ENCODE data around the gene MEMO1.

DNA sequence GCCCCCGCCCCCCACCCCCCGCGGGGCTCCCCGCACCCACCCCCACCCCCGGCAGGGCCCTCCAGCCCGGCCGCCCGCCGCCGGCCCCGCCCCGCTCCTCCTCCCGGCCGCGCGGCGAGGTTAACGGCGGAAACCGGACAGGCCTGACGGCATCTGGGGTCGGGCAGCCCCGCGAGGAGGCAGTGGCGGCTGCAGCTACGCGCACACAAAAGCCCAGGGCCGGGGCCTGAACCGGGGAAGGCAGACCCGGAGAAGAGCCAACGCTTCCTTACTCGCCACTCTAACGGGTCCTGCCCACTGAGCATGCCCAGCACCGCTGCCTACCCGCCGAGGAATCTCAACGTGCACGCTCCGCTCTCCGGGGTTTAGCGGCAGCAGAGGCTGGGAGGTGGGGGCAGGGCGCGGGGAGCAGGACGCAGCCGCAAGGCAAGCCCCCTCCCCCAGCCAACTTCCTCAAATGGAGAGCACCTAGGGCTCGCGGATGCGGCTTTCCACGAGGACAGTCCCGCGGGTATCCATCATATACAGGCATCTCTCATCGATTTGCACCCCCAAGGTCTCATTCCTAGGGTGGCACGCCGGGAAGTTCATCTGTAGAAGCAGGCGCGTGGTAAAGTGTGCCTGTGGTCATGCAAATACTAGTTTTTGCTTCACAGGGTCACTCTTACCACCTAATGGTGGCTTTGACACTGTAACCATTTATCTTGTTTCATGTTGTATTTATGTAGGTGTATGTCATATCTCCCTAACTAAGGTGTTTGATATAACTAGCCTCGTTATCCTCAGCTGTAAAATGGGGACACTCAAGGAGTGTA lies at the start of gene MEMO1:
- TF ChIP-seq, protein P1, sequence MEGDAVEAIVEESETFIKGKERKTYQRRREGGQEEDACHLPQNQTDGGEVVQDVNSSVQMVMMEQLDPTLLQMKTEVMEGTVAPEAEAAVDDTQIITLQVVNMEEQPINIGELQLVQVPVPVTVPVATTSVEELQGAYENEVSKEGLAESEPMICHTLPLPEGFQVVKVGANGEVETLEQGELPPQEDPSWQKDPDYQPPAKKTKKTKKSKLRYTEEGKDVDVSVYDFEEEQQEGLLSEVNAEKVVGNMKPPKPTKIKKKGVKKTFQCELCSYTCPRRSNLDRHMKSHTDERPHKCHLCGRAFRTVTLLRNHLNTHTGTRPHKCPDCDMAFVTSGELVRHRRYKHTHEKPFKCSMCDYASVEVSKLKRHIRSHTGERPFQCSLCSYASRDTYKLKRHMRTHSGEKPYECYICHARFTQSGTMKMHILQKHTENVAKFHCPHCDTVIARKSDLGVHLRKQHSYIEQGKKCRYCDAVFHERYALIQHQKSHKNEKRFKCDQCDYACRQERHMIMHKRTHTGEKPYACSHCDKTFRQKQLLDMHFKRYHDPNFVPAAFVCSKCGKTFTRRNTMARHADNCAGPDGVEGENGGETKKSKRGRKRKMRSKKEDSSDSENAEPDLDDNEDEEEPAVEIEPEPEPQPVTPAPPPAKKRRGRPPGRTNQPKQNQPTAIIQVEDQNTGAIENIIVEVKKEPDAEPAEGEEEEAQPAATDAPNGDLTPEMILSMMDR (IDR thresholded peaks at IDR 0.05; ENCODE audit: low read depth, low read length): no peak
- peak; percentile 91 for TF ChIP-seq POLR2A (IDR thresholded peaks at IDR 0.05; ENCODE audit: extremely low read depth, insufficient read length)
- TF ChIP-seq MYC (IDR thresholded peaks at IDR 0.05; ENCODE audit: low read depth, low read length): peak; percentile 95

All from NB4 (cell line).